Measurements from ENCODE around the gene LRRC55.

The LRRC55 gene

GRCh38 chr11:57203882-57204480, 22.2 kb downstream of the LRRC55 start:
- no peak for DNase-seq

DNA sequence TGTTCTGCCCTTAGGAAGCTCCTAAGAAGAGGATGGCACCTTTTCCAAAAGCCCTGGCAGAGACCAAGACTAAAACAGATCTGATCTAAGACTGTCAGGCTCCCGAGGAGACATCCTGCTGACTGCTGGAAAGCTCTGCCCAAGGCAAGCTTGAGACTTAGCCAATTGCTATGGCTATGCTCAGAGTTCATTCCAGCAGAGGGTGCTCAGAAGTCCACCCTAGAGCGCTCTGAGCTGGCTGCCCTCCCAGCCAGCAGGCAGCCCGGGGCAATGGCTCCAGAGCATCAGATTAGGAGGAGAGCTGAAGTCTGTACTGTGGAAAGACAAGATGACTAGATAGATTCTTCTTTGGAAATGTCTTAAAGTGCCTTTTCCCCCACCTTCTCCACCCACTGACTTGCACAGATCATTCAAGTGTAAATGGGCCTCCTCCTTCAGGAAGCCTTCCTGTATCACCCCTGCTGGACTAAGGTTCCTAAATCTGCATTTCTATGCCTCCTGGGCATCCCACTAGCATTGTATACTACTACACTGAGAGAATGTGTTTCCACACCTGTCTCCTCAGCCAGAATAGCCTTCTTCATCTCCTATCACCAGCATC, 23.4 kb downstream of the LRRC55 start:
- no peak for DNase-seq

DNA sequence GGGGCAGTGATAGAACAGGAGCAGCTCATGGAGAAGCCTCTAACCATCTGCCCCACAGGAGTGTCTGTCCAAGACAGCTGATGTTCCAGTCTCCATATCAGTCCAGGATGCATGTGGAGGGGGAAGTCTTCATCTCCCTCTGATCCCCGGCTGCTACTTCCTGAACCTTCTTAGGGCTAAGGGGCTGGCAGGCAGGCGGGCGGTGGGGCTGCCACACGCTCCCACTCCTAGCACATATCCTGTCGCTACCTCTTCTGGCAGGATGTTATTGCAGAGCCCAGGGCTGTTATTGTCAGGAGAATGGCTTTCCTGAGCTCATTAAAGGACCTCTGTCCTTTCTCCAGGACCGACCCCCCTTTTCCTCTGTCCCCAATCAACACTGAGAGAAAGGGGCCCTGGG, 25.4 kb downstream of the LRRC55 start:
- DNase-seq, result no peak

- DNase-seq, result no peak
These were observed 29.0 kb downstream of the LRRC55 start for GRCh38 chr11:57210781-57211180.

DNA sequence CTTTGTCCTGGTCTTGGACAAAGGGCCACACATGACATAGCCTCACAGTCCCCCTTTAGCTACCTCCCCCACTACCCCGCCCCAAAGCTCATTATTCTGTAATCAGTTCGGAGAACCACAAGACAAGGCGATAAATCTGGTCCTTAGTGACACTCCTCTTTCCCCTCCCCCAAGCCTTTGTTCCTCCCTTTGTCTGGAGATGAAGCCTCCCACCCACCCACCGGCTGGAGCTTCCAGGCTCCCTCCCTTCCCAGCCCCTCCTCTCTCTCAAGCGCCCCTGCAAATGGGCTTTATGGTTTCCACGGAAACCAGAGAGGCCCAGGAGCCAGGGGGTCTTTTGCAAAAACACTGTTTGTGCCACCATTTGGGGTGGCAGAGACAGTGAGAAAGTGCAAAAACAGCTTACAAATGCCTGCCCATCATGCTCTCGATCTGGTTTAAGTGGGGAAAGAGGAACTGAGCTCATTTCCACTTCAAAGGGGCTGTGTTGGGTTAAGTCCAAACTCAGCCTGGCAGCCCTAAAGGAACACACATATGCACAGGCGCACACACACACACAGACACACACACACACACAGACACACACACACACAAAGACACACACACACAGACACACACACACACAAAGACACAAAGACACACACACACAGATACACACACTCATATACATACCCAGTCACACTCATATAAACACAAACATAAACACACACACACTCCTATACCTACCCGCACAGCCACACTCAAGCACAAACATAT, 31.8 kb downstream of the LRRC55 start:
- DNase-seq, result no peak

DNA sequence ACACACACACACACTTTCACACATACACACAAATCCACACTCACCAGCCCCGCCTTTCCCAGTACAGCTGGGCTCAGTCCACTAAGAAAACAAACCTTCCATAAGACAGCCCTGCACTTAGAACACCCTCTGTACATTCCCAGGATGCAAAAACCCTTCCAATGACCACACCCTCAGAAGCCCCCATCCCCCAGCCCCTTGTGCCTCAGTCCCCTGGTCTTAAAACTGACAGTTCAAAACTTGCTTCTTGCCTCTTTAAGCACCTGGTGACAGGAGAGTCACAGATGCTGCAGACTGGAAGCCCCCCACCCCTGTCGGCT, 32.3 kb downstream of the LRRC55 start:
- no peak for DNase-seq

GRCh38 chr11:57214494-57214893, 32.7 kb downstream of the LRRC55 start:
- DNase-seq, result no peak

DNA sequence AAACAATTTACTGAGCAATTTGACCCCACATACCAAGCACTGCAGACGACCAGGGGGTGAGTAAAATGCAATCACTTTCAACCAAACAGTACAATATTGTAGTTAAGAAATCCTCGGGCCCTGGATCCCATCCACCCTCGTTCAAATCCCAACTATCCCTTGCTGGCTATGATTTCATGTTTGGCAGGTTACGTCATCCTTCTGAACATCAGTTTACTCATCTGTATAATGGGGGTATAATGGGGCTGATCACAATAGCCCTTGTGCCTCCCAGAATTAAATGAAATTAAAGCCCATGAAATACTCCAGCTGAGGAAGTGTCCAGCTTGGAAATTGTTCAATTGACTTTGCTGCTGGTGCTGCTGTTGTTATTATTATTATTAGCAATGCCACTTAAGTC, 34.7 kb downstream of the LRRC55 start:
- DNase-seq, result no peak

DNA sequence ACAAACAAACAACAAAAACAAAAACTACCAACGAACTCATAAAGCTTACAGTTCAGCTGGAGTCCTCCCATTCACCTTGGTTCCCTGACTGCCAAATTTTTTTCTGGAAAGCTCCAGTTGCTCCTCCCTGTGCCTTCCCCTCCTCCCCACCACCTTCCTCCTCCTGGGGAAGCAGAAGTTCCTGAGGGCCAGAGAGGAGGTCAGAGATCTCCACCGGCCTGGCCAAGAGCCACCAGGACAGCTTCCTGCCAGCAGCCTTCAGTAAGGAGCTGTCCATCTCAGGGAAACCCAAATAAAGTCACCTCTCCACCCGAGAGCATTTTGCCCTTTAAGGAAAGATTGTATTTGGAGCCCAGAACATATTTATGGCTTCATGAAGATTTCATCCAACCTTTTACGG, 35.3 kb downstream of the LRRC55 start:
- DNase-seq, result no peak

DNA sequence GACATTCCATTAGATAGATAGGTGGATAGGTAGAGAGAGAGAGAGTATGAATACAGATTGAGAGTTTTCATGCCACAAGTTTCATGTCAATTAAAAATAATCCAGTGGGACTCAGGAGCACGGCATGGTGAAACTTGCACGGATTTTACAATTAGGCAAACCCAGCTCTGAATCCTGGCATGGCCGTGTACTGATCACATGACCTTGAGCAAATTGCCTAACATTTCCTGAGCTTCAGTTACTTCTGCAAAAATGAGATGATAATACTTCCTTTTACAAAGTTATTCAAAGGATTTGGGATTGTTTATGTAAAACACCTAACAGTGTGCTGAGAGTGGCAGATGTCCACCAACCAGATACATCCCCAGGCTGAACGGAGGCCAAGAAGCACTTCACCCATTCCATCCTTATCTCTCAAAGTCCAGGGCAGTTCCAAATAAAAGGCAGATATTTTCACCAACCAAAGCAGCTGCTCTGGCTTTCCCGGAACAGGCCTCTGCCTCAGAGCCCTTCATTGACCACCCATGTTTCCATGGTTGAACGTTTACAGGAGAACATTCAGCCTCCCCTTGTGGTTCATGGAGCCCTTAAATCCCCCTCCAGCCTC, 37.4 kb downstream of the LRRC55 start:
- DNase-seq, result no peak

DNA sequence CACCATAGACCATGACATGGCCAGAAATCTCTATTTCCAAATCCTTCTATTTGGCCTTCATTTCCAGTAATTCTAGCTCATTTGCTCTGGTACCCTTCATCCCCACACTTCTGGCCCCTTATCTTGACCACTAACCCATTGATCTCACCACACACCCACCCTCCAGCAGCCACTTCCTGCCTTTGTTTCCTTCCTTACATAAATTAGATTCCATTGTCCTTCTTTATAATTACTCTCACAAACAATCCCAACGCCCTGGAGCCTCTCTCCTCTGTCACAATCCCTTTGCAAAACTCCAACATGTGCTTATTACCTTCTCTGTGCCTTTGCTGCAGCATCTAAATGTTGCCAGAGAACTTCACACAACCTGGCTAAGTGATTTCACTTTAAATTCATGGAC, 40.5 kb downstream of the LRRC55 start:
- no peak for DNase-seq

- no peak for DNase-seq
These were observed 41.8 kb downstream of the LRRC55 start for GRCh38 chr11:57223601-57224000.

GRCh38 chr11:57224128-57224527, 42.4 kb downstream of the LRRC55 start:
- no peak for DNase-seq

DNA sequence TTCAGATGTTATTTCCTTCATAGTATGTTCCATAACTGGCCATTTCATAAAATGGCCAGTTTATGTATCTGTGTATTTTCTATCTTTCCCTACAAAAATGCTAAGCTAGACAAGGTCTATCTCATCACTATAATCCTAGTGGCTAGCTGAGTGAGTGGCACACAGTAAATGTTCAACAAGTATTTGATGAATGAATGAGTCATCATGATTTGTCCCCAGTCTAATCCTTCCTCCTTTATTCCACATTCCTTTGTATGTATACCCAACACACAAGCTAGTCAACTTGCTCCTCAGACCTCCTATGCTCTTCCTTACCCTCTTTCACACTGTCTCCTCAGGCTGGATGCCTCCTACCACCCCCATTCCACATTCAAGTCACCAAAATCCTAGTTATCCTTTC, 42.8 kb downstream of the LRRC55 start:
- DNase-seq, result no peak

DNA sequence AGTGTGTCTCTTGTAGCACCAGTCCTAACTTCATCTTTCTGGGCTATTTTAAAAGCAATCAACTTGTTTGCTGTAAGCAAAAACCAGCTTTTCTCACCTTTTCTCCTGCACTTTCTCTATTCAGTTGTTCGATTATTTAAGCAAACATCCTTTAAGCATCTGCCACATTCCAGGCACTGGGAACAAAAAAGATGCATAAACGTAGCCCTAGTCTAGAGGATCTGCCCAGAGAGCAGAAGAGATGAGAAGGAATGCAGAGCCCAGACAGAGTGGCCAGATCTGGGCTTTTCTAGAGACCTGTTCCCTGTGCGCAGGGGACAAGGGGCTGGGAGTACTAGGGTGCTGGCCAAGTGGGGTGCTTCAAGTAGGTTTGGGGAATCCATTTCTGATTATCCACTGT, 46.8 kb downstream of the LRRC55 start:
- no peak for DNase-seq

- no peak for DNase-seq
These were observed 48.6 kb downstream of the LRRC55 start for GRCh38 chr11:57230316-57230715.

DNA sequence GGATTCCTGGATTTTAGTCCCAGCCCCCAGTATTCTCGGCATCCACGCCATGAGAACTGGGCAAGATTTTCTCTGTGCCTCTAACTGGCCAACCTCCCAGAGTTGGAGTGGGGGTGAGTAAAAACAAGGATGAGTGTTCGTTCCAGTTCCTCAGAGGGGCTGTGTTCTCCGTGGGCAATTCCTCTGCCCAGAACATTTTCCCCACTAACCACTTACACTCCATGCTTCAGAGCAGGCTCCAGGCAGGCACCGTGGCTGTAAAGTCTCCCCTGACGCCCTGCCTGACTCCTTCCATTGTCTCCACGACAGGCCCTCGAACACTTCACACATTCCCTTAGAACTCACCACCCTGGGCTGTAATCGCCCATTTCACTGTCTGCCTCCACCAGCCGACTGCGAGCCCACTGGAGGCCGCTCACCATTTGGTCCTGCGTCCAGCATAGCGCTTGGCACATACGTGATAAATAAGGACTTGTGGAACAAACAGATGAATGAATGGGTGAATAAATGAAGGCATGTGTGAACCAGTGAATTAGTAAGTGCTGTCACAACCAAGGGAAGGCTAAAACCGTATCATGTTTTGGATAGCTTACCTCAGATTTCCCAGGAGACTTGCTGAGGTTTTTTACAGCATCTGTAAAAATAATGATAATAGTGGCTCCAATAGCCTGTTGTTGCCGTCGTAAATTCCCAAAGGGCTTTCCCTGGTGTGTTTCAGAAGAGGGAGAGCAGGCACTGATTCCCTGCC, 49.2 kb downstream of the LRRC55 start:
- DNase-seq, result no peak

- no peak for DNase-seq
These were observed 49.9 kb downstream of the LRRC55 start for GRCh38 chr11:57231539-57232253.

DNA sequence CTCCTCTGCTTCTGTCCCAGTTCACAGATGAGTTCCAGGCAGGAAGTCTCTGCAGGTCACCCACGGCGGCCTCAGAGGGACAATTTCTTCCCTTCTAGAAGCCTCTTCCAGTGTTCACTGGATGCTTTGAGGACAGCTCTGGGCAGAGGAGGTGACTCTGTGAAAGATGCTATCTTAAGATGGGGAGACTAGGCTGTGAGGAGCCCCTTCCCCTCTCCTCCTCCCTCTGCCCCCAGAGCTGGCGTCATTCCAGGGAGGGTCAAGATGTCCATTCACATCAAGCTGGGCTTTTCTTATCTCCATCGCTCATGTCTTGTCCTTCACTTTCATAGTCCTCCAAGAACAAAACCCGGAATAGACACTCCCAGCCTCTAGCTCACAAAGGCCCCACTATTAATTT, 51.9 kb downstream of the LRRC55 start:
- DNase-seq, result no peak

GRCh38 chr11:57235761-57236703, 54.3 kb downstream of the LRRC55 start:
- no peak for DNase-seq

DNA sequence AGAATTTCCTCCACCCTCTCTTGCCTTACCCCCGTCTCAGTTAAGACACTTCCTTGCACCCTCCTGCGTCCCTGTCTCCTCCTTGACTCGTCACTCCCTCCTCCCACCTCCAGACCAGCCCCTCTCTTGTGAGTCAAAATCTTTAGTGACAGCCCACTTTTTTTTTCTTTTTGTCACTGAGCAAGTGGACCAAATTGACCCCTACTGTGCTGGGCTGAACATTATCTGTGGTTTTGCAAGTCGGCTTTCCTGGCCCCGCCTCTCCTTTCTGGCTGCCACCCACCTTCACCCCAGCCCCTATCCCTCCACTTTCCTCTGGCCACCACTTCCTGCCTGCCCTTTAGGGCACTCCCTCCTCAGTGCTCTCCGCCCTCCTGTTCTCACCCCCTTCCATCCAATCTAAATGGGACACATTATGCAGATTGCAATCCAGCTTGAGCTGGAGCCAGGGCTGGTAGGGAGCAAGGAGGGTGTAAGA, 55.5 kb downstream of the LRRC55 start, which contains the start of gene APLNR:
Gene APLNR (minus strand): TSS at position 47 of the 478 bp plus-strand sequence. CDS start 246 bp downstream, outside the sequence.
- no peak for DNase-seq
